ENCODE data around the gene GRM8.

- no peak for TF ChIP-seq SP1 (IDR thresholded peaks at IDR 0.05)
- no peak for TF ChIP-seq FOXK2 (IDR thresholded peaks at IDR 0.05)
- TF ChIP-seq PKNOX1 (IDR thresholded peaks at IDR 0.05), result no peak
Measured at GRCh38 chr7:126996659-126997058, 256.1 kb downstream of the GRM8 start.

Data from HEK293T (cell line).